Measurements from ENCODE around the gene ABCC6.
"Not testable (repeated sequence)": the region's sequence is repeated elsewhere in the genome, so short reads cannot be mapped to it uniquely, and the experiment has no call there.

DNA sequence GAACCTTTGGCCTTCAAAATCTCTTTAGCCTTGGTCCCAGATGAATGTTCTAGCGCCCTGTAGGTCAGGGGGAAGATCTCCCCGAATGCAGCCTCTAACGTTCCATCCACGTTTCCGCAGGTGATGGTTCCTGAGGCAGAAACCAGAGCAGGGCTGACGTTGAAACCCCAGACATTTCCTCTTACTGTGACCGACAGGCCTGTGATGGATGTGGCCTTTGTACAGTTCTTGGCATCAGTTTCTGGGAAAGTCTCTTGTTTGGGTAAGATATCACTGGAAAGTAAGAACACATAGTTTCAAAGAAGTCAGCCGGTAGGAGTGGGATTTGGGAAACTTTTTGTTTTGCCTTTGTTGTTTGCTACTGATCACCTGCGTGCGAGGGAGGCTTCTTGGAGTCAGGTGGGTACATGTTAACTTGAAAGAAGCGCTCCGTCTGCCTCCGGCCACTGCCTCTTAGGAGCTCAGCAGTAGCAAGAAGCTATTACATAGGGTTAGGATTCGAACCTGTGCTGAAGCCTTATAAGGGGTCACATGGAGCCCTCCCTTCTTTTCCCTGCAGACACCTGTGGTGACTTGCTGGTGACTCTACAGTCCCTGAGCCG is 39.8 kb upstream of the ABCC6 start:
- not testable (repeated sequence) for TF ChIP-seq MXI1 (IDR thresholded peaks at IDR 0.05; ENCODE audit: borderline replicate concordance, low read depth, low read length); RCOR1 (IDR thresholded peaks at IDR 0.05; ENCODE audit: insufficient replicate concordance, low read length)

All from IMR-90 (cell line).